Activated T-cell treated with anti-CD3 and anti-CD28 coated beads, Interleukin-2, amount 50 U/mL, for 1 hour (primary cell): ENCODE data around the gene TRHDE.
"Not testable (repeated sequence)": the region's sequence is repeated elsewhere in the genome, so short reads cannot be mapped to it uniquely, and the experiment has no call there.

Source experiments
- DNase-seq: peaks from one replicate; pipeline ENCODE4 v3.0.0-alpha.2; 2020

The TRHDE gene

GRCh38 chr12:72658615-72659014 lies 386.4 kb downstream of the TRHDE start:
- no peak for DNase-seq

- not testable (repeated sequence) for DNase-seq
Observed at GRCh38 chr12:72660174-72660573, 388.0 kb downstream of the TRHDE start.

GRCh38 chr12:72673853-72674252 lies 401.7 kb downstream of the TRHDE start:
- DNase-seq, result no peak

- no peak for DNase-seq
Observed at GRCh38 chr12:72676556-72676955, 404.4 kb downstream of the TRHDE start.

- DNase-seq, result no peak
Observed at GRCh38 chr12:72677139-72677538, 405.0 kb downstream of the TRHDE start.

- no peak for DNase-seq
Observed at GRCh38 chr12:72677846-72678245, 405.7 kb downstream of the TRHDE start.

- no peak for DNase-seq
Observed at GRCh38 chr12:72679147-72679757, 407.1 kb downstream of the TRHDE start.

GRCh38 chr12:72681028-72681427 lies 408.9 kb downstream of the TRHDE start:
- DNase-seq, result no peak

- DNase-seq, result no peak
Observed at GRCh38 chr12:72684491-72684890, 412.3 kb downstream of the TRHDE start.

- no peak for DNase-seq
Observed at GRCh38 chr12:72692338-72692737, 420.2 kb downstream of the TRHDE start.

- DNase-seq, result no peak
Observed at GRCh38 chr12:72694193-72694592, 422.0 kb downstream of the TRHDE start.

GRCh38 chr12:72699362-72699761 lies 427.2 kb downstream of the TRHDE start:
- DNase-seq, result no peak

- not testable (repeated sequence) for DNase-seq
Observed at GRCh38 chr12:72712025-72712424, 439.9 kb downstream of the TRHDE start.

- DNase-seq, result no peak
Observed at GRCh38 chr12:72716221-72716620, 444.1 kb downstream of the TRHDE start.

GRCh38 chr12:72717036-72717435 lies 444.9 kb downstream of the TRHDE start:
- no peak for DNase-seq
